HG02642 (cell line): Measurements from ENCODE around the gene RAB9B.
"Not testable (repeated sequence)": the region's sequence is repeated elsewhere in the genome, so short reads cannot be mapped to it uniquely, and the experiment has no call there.

Source experiments
- ATAC-seq: cut with Tn5 transposase; IDR thresholded peaks from one replicate; pipeline ENCODE4 v1.9.1; 2021; ENCODE audit warnings: mild to moderate bottlenecking; ENCODE audit not compliant: unreplicated experiment, poor library complexity

RAB9B gene

DNA sequence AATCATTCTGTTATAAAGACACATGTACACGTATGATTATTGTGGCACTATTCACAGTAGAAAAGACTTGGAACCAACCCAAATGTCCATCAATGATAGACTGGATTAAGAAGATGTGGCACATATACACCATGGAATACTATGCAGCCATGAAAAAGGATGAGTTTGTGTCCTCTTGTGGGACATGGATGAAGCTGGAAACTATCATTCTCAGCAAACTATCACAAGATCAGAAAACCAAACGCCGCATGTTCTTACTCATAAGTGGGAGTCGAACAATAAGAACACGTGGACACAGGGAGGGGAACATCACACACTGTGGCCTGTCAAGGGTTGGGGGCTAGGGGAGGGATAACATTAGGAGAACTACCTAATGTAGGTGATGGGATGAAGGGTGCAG is 15.0 kb downstream of the RAB9B start:
- not testable (repeated sequence) for ATAC-seq

DNA sequence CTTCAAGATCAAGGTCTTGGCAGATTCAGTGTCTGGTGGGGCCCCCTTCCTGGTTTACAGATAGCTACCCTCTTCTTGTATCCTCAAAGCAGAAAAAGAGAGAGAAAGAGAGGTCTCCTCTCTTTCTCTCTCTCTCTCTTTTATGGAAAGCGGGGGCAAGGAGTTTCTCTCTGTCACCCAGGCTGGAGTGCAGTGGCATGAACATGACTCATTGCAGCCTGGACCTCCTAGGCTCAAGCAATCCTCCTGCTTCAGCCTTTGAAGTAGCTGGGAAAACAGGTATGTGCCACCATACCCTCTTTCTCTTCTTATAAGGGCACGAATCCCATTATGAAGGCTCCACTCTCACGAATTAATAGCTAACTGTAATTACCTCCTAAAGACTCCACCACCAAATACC is 20.2 kb downstream of the RAB9B start:
- ATAC-seq, result no peak

DNA sequence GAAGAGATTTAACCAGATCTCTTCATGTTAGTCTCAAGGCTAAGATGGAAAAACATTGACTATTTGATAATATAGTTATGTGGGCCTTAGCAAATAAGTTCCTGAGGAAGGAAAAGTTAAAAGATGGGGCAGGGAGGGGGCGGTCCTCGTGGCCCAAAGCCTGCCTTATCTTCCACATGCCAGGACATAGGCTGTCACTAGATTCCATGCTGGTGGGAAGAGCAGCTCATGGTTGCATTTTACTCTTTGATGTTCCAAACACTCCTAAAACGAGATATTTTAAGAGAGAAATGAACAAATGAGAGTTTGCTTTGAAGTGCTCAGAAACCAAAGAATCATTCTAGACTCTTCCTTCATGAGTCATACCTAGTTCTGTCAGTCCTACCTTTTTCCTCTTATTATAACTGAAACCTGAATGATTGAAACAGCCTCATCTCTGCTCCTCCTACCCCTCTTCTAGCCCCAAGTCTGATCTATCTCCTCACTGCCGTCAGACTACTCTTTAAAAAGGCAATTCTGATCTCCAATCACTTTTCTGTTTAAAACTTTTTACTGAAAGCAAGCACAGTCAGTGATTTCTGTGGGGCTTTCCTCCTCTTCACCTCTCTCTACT is 25.1 kb downstream of the RAB9B start:
- ATAC-seq, result no peak

DNA sequence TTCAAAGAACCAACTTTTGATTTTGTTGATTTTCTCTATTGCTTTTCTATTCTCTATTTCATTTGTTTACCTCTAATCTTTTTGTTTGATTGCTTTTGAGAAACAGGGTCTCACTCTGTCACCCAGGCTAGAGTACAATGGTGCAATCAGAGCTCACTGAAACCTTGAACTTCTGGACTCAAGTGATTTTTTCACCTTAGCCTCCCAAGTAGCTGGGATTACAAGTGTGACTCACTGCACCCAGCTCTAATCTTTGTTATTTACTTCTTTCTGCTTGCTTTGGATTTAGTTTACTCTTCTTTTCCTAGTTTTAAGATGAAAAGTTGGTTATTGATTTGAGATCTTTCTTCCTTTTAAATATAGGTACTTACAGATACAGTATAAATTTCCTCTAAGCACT is 26.2 kb downstream of the RAB9B start:
- no peak for ATAC-seq

DNA sequence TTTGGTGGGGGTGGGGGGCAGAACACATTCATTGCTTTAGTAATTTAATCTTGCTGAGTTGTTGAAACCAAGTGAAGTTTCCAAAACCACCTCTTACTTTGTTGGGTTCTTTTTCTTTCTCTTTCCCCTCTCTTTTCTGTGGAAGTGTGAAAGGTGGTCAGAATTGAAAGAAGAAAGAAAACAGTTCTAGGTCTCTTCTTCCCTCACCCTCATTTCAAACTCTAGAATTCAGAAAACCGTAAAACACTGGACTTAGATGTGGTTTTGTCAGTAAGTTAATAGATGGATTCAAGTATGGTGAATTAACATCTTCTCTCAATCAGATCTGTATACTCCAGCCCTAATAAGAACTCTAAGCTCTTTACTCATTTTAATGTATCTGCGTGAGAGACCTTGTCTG is 31.7 kb downstream of the RAB9B start:
- no peak for ATAC-seq

DNA sequence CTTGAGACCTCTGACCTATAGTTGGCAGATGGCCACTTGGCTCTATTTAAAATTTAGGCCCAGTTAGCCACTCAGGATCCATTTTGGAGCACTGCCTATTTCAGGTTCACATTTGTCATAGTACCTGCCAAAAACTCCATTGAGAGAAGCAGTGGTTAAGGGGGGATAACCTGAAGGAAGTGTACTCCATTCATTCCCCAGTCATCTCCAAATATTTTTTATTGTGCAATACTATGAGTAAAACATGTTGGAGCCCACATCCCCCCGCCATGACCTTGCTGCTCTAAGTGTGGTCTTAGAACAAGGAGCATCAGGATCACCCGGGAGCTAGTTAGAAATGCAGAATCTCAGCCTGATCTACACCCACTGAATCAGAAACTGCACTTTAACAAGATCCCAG is 34.4 kb downstream of the RAB9B start:
- no peak for ATAC-seq

DNA sequence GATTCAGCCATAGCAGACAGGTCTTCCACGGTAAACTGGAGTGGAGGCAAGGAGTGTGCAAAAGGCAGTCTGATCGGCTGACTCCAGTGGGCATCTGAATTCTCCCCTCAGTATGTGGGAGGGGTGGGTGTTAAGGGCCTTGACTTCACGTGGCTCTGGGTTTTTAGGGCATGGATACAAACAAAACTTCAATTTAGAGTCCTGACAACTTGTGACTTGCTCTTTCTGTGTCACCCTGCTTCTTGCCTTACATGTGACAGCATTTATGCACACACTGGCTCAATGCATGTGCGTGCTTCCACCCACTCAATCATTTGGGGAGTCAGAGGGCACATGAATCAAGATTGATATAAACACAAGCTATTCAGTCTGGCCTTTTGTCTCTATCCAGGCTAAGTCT is 37.9 kb downstream of the RAB9B start:
- ATAC-seq, result no peak

DNA sequence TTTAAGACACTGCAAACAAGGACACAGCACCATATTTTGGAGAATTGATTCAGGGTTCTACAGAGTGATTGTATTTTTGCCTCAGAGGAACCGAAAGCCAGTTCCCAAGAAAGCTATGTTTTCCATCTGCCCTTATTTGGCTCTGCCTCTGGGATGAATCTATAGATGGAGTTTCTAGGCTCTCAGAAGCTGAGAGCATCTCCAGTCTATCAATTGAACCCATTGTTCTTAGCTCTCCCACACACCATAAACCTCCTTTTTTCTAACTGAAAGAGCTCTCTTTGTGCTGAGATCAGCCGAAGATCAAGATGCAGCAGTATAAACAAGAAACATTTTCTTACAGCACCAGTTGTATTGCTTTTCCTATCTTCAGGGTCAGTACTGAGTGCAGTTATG is 38.5 kb downstream of the RAB9B start:
- no peak for ATAC-seq

DNA sequence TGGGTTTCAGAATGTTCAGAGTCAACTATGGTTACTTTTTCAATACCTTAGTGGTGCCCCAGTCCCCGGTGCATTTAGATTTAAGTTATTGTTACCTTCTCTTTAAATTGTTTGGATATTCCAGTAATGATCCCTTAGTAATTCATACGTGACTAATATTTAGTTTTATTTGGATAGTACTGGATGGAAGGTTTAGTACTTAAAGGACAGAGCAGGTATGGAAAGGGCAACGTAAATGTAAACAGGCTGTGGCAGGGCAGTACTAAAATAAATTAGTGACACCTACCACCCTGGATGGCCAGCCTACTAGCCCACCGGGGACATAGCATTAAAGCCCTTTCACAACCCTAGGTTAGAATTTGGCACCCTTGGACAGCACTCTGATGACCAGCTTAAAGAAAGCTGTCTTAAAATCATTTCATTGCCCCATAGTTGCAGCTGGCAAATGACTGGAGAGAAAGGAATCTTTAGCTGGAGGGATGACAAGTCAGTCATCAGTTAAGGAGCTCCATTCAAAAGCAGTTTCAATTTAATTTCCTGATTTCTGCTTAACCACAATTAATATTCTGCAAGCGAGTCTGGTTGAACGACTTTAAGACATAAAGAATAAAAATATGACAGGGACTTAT is 39.0 kb downstream of the RAB9B start:
- no peak for ATAC-seq

DNA sequence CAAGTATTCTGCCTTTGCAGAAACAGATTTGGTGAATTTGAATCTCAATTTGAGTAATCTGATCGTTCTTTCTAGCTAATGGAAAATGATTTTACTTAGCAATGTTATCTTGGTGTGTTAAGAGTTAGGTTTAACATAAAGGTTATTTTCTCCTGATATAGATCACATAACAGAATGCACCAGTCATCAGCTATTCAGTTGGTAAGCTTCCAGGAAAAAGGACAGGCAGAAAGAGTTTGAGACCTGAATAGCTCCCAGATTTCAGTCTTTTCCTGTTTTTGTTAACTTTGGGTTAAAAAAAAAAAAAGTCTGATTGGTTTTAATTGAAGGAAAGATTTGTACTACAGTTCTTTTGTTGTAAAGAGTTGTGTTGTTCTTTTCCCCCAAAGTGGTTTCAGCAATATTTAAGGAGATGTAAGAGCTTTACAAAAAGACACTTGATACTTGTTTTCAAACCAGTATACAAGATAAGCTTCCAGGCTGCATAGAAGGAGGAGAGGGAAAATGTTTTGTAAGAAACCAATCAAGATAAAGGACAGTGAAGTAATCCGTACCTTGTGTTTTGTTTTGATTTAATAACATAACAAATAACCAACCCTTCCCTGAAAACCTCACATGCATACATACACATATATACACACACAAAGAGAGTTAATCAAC is 40.1 kb downstream of the RAB9B start:
- no peak for ATAC-seq

DNA sequence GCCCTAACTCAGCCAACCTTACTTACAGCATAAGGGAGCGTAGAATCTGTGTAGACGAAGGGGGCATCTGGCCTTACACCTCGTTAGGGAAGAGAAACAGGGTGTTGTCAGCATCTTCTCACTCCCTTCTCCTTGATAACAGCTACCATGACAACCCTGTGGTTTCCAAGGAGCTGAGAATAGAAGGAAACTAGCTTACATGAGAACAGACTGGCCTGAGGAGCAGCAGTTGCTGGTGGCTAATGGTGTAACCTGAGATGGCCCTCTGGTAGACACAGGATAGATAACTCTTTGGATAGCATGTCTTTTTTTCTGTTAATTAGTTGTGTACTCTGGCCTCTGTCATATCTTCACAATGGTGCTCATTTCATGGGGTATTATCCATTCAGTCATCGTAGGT is 40.8 kb downstream of the RAB9B start:
- ATAC-seq, result no peak

DNA sequence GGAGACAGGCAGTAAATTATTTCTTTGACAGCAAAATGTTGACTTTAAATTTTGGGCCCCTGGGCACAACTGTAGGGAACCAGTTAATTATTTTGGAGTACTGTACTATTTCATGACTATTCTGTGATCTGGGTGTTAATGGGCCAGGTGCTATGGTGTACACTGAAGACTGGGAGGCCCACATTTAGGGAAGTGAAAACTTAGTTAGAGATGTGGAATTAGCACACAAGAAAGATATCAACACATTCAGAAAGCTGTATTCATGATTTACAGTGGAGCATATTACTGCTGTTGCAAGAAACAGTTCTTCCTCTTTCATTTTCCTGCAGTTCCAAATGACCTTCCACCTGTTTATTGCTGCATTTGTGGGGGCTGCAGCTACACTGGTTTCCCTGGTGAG is 43.1 kb downstream of the RAB9B start:
- ATAC-seq, result peak; percentile 78

DNA sequence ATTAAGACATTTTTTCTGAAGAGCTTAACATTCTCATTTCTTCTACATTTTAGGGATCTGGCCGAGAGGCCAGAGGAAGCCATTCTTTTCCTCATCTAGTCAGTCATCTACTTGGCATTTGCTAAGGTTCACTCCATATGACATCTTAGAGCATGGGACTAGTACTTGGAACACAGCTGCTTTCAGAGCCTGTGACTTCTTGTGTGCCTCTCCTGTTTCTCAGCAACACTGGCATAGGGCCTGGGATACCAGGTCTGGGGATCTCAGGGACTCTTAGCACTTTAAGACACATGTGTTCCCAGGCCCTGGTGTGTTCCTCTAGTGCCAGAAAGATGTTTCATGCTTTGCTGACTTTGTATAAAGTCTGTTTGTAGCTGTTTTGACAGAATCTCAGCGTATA is 48.1 kb downstream of the RAB9B start:
- no peak for ATAC-seq

DNA sequence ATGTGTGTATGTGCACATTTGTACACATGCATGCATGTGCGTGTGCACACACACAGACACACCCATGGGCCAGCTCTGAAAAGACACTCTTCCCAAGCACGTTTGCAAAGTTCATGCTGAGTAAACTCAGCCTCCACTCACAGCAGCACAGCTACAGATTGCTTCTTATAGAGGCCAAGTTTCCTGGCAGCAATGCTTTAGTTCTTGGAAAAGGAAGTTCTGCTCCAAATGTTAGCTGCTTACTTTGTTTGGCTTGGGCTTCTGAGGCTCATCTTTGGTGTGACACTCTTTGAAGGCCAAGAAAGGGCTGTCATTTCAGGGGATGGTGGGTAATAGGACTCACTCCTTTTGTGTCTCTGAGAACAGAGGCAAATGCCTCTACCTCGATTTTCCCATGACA is 48.9 kb downstream of the RAB9B start:
- no peak for ATAC-seq

DNA sequence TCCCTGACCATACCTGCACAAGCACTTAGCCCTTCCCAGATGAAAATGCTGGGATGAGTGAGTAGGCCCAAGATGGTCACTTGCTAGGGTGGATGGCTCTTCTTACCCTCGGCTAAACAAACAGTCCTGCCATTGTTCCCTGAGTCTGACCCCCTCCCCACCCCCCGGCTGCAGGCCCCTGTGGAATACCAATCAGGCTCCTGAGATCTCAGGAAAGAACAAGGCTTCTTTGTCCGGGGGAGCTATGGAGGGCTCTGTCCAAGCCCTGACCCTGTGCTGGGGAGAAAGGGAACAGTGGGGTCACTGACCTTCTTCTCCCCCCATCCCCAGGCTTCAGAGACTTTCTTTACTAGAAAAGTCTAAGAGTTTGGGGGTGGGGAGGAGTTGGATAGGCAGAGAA is 49.4 kb downstream of the RAB9B start:
- no peak for ATAC-seq

DNA sequence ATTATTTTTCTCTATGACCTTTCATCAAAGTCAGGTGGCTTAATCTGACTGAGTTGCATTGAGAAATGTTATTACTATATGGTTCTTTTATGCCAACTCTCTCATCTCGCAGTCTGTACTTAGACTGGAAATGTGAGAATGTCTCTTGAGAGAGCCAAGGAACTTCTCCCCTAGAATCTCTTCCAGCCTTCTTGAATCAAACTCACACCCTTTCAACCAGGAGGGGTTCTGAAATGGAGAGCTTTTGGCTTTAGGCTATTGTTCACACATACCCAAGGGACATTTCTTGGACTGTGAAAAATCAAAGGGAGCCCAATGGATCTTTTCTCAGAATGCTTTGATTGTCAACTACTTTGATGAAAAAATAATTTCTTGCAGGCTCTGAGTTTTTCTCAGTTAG is 50.4 kb downstream of the RAB9B start:
- ATAC-seq, result no peak

DNA sequence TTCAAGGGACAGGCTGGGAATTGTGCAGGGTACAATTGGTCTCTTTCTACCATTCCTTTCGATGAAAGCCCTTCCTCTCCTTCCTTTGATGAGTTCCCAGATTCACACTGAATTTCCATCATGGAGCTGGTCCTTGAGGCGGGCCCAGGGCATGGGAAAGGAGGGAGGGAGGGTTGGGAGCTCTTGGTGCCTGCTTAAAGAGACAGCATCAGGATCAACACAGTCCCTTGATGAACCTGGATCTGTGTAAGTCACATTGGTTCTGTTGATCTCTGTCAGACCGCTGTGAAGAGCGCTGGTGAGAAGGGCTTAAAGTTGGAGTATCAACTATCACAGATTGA is 51.0 kb downstream of the RAB9B start:
- no peak for ATAC-seq

DNA sequence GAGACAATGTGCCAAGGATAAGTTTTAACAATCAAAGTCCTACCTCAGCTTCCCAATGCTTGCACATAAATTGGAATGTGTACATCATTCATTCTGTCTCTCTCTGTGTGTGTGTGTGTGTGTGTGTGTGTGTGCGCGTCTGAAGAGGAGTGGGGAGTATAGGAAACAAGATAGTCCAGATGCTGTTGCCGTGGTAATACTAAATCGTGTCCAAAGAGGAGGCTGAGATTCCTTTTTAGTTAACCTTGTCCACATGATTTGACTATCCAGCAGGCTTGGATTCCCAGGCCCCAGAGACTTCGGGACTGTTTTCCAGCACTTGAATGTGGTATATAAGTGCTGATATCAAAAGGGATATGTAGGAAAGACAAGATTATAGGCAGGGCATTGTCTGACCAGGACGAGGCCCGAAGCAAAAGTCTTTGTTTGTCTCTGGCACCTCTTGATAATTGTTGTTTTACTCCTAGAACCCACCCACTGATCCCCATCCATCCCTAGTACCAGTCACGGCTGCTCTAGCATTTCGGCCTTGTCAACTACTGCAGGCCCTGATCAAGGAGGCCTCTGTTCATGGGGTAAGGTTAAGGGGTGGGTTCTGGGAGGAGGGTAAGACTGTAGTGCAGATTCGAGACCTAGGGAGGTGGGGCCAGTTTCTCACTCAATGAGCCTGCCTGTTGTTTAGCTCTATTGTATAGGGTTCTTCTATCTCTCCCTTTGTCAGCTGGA is 51.6 kb downstream of the RAB9B start:
- ATAC-seq, result no peak

DNA sequence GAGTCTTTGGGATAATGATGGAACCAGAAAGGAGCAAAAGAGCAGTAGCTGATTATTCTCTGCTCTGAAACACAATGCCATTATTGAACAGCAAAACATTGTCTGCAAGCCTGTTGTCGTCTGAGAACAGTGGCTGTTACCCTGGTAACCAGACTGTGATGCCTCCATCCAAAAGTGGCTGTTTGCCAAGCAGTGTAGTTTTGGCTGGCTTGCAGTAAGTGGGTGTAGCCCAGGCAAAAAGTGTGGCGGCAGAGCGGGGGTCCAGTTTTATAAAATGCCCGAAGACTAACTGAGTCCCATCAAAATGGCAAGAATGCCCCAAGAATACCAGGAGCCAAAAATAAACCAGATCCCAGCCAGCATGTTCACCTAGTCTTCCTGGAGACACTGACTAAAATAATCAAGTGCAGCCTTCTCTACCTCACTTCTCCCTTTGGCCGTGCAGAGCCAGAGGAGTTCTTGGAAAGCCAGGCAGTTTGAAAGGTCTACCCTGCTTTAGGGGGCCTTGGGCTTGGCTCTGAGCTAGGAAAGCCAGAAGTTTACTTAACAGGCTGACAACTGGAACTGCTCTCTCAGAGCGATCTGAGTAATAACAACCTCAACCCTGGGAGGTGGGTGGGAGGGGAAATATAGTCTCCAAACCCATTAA is 52.8 kb downstream of the RAB9B start:
- ATAC-seq, result no peak

DNA sequence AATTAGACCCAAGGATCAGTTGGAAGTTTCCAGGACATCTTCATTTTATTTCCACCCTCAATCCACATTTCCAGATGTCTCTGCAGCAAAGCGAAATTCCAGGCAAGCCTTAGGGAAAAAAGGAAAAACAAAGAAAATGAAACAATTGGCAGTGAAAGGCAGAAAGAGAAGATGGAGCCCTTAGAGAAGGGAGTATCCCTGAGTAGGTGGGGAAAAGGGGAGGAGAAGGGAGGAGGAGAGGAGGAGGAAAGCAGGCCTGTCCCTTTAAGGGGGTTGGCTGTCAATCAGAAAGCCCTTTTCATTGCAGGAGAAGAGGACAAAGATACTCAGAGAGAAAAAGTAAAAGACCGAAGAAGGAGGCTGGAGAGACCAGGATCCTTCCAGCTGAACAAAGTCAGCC is 55.5 kb downstream of the RAB9B start, which contains the start of gene PLP1:
PLP1 (plus strand) TSS at position 295 of the 400 bp plus-strand sequence. CDS start 156 bp downstream, outside the sequence.
- ATAC-seq, result no peak

DNA sequence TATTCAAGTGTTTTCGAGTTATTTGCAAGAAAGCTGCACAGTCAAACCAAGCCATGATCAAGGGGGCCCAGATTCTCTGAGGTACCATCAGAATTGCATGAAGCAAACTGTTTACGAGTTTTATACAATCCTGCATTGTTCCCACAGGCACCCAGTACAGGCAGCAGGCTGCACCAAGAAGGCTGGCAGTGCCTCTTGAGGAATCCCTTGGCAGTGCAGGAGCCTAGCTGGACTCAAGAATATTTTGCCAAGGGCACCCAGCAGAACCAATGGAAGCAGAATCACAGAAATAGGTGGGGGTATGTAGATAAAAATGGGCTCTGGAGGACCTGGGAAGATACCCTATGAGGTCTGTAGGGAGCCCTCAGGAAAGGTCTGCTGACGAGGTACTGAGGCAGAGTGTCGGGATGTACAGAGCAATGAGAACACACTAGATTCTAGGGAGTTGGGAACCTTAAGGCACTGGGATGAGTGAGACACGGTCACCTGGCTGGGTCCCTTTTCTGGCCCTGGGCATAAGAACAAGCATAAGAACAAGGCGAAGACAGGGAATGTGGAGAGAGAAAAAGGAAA is 57.9 kb downstream of the RAB9B start:
- no peak for ATAC-seq
